Mammary epithelial cell (primary cell): ENCODE data around the gene KLF11.

Source experiments
- CTCF ChIP-seq, 2 donors: IDR thresholded peaks in 1 of 2; conservative IDR thresholded peaks in 1 of 2; 2 replicates each; pipeline ENCODE4 v1.5.1; 2011 to 2012; ENCODE audit warnings: inconsistent platforms in 2 of 2, low read length in 2 of 2, mild to moderate bottlenecking in 2 of 2, control low read depth in 1 of 2, low read depth in 1 of 2; ENCODE audit not compliant: insufficient read depth in 1 of 2; ENCODE audit errors: extremely low read depth in 1 of 2
- EZH2 ChIP-seq: IDR thresholded peaks from 2 replicates; pipeline ENCODE4 v1.6.1; 2012; ENCODE audit warnings: low read length, inconsistent platforms, borderline replicate concordance

- TF ChIP-seq CTCF (conservative IDR thresholded peaks at IDR 0.05 in 1 of 2, IDR thresholded peaks at IDR 0.05 in 1 of 2; ENCODE audit: extremely low read depth in 1 of 2, insufficient read depth in 1 of 2, low read depth in 1 of 2, low read length in 2 of 2) (no peak), EZH2 (no peak)
Measured at GRCh38 chr2:10073706-10074105, 30.4 kb downstream of the KLF11 start.
